ENCODE data around the gene PGP.

Gene PGP

GRCh38 chr16:2256531-2257140 is 42.0 kb upstream of the PGP start:
- Histone ChIP-seq H3K4me3 (IDR thresholded peaks at IDR 0.05; ENCODE audit: insufficient read depth, low read depth, low read length) (no peak overlapping the region), H3K79me2 (ENCODE audit: insufficient read depth, low read depth) (peaks cover 34% of the 10 kb centered on the region; the same call in 1 of the 2 replicates), H3K9ac (no peak overlapping the region), H4K20me1 (ENCODE audit: insufficient read depth) (no peaks in the 10 kb centered on the region), H3K27me3 (ENCODE audit: insufficient read depth, low read depth) (no peaks in the 10 kb centered on the region), H3K4me1 (ENCODE audit: low read depth, poor library complexity, severe bottlenecking) (peaks cover 14% of the 10 kb centered on the region), H2AFZ (ENCODE audit: low read depth) (no peak overlapping the region), H3K36me3 (ENCODE audit: insufficient read depth) (peaks cover 42% of the 10 kb centered on the region; the same call in 1 of the 2 replicates), H3K27ac (no peak overlapping the region), H3K4me2 (no peak overlapping the region)
- no peak for TF ChIP-seq CTCF (conservative IDR thresholded peaks at IDR 0.05; ENCODE audit: low read depth, low read length)

- Histone ChIP-seq H3K4me3 (IDR thresholded peaks at IDR 0.05; ENCODE audit: insufficient read depth, low read depth, low read length) (no peak overlapping the region), H3K27ac (peak overlapping the region; percentile 88; the same call in 1 of the 2 replicates), H3K4me1 (ENCODE audit: low read depth, poor library complexity, severe bottlenecking) (peaks cover 29% of the 10 kb centered on the region), H3K36me3 (ENCODE audit: insufficient read depth) (peaks cover 32% of the 10 kb centered on the region; the same call in 1 of the 2 replicates), H3K4me2 (no peak overlapping the region), H3K9ac (no peak overlapping the region), H2AFZ (ENCODE audit: low read depth) (no peak overlapping the region), H3K27me3 (ENCODE audit: insufficient read depth, low read depth) (no peaks in the 10 kb centered on the region), H4K20me1 (ENCODE audit: insufficient read depth) (no peaks in the 10 kb centered on the region), H3K79me2 (ENCODE audit: insufficient read depth, low read depth) (peaks cover 31% of the 10 kb centered on the region)
- no peak for TF ChIP-seq CTCF (conservative IDR thresholded peaks at IDR 0.05; ENCODE audit: low read depth, low read length)
These were observed 38.7 kb upstream of the PGP start for GRCh38 chr16:2253293-2253692.

- Histone ChIP-seq H3K4me1 (ENCODE audit: low read depth, poor library complexity, severe bottlenecking) (peaks cover 29% of the 10 kb centered on the region), H2AFZ (ENCODE audit: low read depth) (no peak overlapping the region), H4K20me1 (ENCODE audit: insufficient read depth) (no peaks in the 10 kb centered on the region), H3K36me3 (ENCODE audit: insufficient read depth) (peaks cover 27% of the 10 kb centered on the region; the same call in 1 of the 2 replicates), H3K9ac (no peak overlapping the region; the same call in 1 of the 2 replicates), H3K79me2 (ENCODE audit: insufficient read depth, low read depth) (peaks cover 30% of the 10 kb centered on the region), H3K27me3 (ENCODE audit: insufficient read depth, low read depth) (no peaks in the 10 kb centered on the region), H3K27ac (peak overlapping the region; percentile 88; the same call in 1 of the 2 replicates), H3K4me2 (no peak overlapping the region), H3K4me3 (IDR thresholded peaks at IDR 0.05; ENCODE audit: insufficient read depth, low read depth, low read length) (no peak overlapping the region)
- no peak for TF ChIP-seq CTCF (conservative IDR thresholded peaks at IDR 0.05; ENCODE audit: low read depth, low read length)
These were observed 38.1 kb upstream of the PGP start for GRCh38 chr16:2252806-2253148.

- H3K79me2 ChIP-seq (ENCODE audit: insufficient read depth, low read depth): peaks cover 33% of the 10 kb centered on the region
- TF ChIP-seq CTCF (conservative IDR thresholded peaks at IDR 0.05; ENCODE audit: low read depth, low read length): peak; percentile 62
- H3K4me1 ChIP-seq (ENCODE audit: low read depth, poor library complexity, severe bottlenecking): peaks cover 29% of the 10 kb centered on the region
- no peaks in the 10 kb centered on the region for H4K20me1 ChIP-seq (ENCODE audit: insufficient read depth)
- H3K4me3 ChIP-seq (IDR thresholded peaks at IDR 0.05; ENCODE audit: insufficient read depth, low read depth, low read length): no peak within 1 kb of the TSS
- H3K27me3 ChIP-seq (ENCODE audit: insufficient read depth, low read depth): no peaks in the 10 kb centered on the region
- peak within 1 kb of the TSS; percentile 62 for H2AFZ ChIP-seq (ENCODE audit: low read depth)
- H3K9ac ChIP-seq: peak within 1 kb of the TSS; percentile 74
- H3K4me2 ChIP-seq: peak within 1 kb of the TSS; percentile 71
- H3K27ac ChIP-seq: peak within 1 kb of the TSS; percentile 88
- H3K36me3 ChIP-seq (ENCODE audit: insufficient read depth): peaks cover 18% of the 10 kb centered on the region; the same call in 1 of the 2 replicates
These were observed 36.9 kb upstream of the PGP start, which contains the start of gene ECI1 for GRCh38 chr16:2251296-2252111. ECI1 (minus strand) TSS chr16:2251587; CDS start chr16:2251566, 21 bp downstream.
